ENCODE measurements around the gene THOC6. TPM values are rescaled to one million over a fixed set of nuclear protein-coding genes. Genes with fewer than 3 reads are reported as not detected.
"Not testable (repeated sequence)": the region's sequence is repeated elsewhere in the genome, so short reads cannot be mapped to it uniquely, and the experiment has no call there.

THOC6 gene
- total RNA-seq, 1 donor = 28.1 TPM

DNA sequence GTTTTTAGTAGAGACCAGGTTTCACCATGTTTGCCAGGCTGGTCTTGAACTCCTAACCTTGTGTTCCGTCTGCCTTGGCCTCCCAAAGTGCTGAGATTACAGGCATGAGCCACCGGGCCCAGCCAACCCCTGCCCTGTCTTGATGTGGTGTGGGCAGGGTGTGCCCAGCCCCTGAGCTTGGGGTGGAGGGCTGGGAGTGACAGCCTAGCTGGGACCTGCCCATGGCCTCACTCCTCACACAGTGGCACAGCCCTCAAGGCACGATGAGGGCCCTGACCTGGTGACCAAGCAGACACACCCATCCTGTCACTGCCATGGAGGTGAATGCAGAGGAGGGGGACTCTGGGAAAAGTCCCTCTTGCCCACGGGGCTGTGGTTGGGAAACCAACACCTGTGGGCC lies 44.7 kb downstream of the THOC6 start:
- TF ChIP-seq CTCF (IDR thresholded peaks at IDR 0.05; ENCODE audit: insufficient read depth, low read depth, low read length) = no peak
- no peak overlapping the region for H3K4me3 ChIP-seq (ENCODE audit: low read depth, low read length)
- no peak for DNase-seq (ENCODE audit: low read depth)

GRCh38 chr16:3069146-3069545 lies 45.3 kb downstream of the THOC6 start:
- DNase-seq (ENCODE audit: low read depth); H3K4me3 ChIP-seq (ENCODE audit: low read depth, low read length): not testable (repeated sequence)

DNA sequence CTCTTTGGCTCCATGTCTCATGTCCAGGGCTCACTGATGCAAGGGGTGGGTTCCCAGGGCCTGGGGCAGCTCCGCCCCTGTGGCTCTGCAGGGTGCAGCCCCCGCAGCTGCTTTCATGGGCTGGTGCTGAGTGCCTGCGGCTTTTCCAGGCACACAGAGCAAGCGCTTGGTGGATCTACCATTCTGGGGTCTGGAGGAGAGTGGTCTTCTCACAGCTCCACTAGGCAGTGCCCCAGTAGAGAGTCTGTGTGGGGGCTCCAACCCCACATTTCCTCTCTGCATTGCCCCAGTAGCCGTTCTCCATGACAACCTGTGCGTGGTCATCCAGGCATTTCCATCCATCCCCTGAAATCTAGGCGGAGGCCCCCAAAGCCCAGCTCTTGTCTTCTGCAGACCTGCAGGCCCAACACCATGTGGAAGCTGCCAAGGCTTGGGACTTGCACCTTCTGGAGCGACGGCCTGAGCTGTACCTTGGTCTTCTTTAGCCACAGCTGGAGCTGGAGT lies 46.8 kb downstream of the THOC6 start:
- DNase-seq (ENCODE audit: low read depth) = no peak
- TF ChIP-seq CTCF (IDR thresholded peaks at IDR 0.05; ENCODE audit: insufficient read depth, low read depth, low read length) = no peak
- no peak overlapping the region for H3K4me3 ChIP-seq (ENCODE audit: low read depth, low read length)

- no peak overlapping the region for H3K4me3 ChIP-seq (ENCODE audit: low read depth, low read length)
- DNase-seq (ENCODE audit: low read depth) = no peak
- no peak for TF ChIP-seq CTCF (IDR thresholded peaks at IDR 0.05; ENCODE audit: insufficient read depth, low read depth, low read length)
These were observed 47.8 kb downstream of the THOC6 start for GRCh38 chr16:3071655-3072054.

DNA sequence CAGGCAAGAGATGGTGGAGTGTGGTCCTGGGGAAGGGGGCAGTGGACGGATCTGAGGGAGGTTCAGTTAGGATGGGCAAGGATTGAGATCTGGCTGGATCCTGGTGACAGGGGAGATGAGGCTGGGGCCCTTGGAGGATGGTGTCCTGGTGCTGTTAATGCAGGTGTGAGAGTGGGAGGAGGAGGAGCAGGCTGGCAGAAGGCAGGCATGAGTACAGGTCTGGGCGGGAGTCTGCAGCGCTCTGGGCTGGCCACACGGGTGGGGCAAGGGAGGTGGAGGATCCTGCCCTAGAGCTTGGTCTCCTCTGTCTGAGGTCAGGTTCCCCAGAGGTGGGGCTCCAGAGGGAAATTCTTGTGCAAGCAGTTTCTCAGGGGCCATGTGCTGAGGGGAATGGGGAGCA lies 48.3 kb downstream of the THOC6 start:
- DNase-seq (ENCODE audit: low read depth); H3K4me3 ChIP-seq (ENCODE audit: low read depth, low read length): not testable (repeated sequence)

GRCh38 chr16:3072576-3073263 lies 48.9 kb downstream of the THOC6 start:
- not testable (repeated sequence) for H3K4me3 ChIP-seq (ENCODE audit: low read depth, low read length); DNase-seq (ENCODE audit: low read depth)

GRCh38 chr16:3073448-3073847 lies 49.6 kb downstream of the THOC6 start:
- TF ChIP-seq CTCF (IDR thresholded peaks at IDR 0.05; ENCODE audit: insufficient read depth, low read depth, low read length) = no peak
- H3K4me3 ChIP-seq (ENCODE audit: low read depth, low read length) = no peak overlapping the region
- DNase-seq (ENCODE audit: low read depth) = no peak

GRCh38 chr16:3074860-3075522 lies 51.2 kb downstream of the THOC6 start:
- DNase-seq (ENCODE audit: low read depth) = no peak
- no peak overlapping the region for H3K4me3 ChIP-seq (ENCODE audit: low read depth, low read length)
- TF ChIP-seq CTCF (IDR thresholded peaks at IDR 0.05; ENCODE audit: insufficient read depth, low read depth, low read length) = no peak
